ENCODE data around the gene INF2. TPM values are rescaled to one million over a fixed set of nuclear protein-coding genes. Genes with fewer than 3 reads are reported as not detected.

INF2 gene
- total RNA-seq, 2 experiments from 2014 or later = 74.9 to 76.9 TPM

DNA sequence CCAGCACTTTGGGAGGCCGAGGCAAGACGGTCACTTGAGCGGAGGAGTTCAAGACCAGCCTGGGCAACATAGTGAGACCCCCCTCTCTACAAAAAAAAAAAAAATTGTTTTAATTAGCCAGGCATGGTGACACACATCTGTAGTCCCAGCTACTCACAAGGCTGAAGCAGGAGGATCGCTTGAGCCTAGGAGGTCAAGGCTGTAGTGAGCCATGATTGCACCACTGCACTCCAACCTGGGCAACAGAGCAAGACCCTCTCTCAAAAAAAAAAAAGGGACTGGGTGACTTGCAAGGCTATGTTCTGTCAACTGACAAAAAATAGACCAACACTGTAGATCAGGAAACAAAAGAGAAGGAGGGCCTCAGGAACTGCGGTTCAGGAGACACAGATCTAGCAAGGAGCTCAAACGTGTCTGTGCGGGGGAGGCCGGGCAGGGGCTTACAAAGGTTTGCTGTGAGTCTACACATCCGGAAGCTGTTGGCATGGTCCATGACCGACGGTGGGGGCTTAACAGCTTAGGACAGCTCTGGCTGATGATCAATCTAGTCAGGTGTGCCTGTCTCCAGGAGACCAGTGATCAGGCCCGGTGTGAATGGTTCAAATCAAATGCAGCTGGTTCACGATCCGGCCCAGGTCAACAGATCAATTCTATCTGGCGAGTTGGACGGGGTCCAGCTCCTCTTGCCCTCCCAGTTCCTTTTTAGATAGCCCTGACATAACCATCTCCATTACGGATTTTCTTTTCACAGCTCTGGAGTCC, 31.7 kb upstream of the INF2 start:
- ChIA-PET POLR2A (interaction anchor here (0.6 to 1.0 kb wide), 3 partner anchors 8 to 40 kb away, joined by 3 to 4 read pairs (median 3); no protein-coding TSS in a partner anchor), CTCF (no interaction called here)
- H3K27ac Mint-ChIP-seq = peak overlapping the region; percentile 40
- TF ChIP-seq, protein P1, sequence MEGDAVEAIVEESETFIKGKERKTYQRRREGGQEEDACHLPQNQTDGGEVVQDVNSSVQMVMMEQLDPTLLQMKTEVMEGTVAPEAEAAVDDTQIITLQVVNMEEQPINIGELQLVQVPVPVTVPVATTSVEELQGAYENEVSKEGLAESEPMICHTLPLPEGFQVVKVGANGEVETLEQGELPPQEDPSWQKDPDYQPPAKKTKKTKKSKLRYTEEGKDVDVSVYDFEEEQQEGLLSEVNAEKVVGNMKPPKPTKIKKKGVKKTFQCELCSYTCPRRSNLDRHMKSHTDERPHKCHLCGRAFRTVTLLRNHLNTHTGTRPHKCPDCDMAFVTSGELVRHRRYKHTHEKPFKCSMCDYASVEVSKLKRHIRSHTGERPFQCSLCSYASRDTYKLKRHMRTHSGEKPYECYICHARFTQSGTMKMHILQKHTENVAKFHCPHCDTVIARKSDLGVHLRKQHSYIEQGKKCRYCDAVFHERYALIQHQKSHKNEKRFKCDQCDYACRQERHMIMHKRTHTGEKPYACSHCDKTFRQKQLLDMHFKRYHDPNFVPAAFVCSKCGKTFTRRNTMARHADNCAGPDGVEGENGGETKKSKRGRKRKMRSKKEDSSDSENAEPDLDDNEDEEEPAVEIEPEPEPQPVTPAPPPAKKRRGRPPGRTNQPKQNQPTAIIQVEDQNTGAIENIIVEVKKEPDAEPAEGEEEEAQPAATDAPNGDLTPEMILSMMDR (IDR thresholded peaks at IDR 0.05) = no peak
- Histone ChIP-seq H3K27me3 (ENCODE audit: control insufficient read depth in 1 of 2, insufficient read depth in 2 of 2, low read length in 2 of 2) (peaks cover 15 to 18% of the 10 kb centered on the region in 2 experiments), H3K36me3 (ENCODE audit: insufficient read depth, low read length) (no peaks in the 10 kb centered on the region), H3K4me3 (ENCODE audit: low read length) (no peak overlapping the region), H3K27ac (ENCODE audit: low read depth in 1 of 2, low read length in 2 of 2) (no peak overlapping the region), H3K9me3 (ENCODE audit: control insufficient read depth in 1 of 2, insufficient read depth in 1 of 2, low read length in 2 of 2) (peaks cover 3 to 31% of the 10 kb centered on the region in 2 experiments), H3K4me1 (ENCODE audit: insufficient read depth, low read length) (peaks cover 32% of the 10 kb centered on the region)
- H3K27me3 Mint-ChIP-seq = peaks cover 6% of the 10 kb centered on the region
- no peak overlapping the region for H3K4me3 Mint-ChIP-seq
- H3K4me1 Mint-ChIP-seq (ENCODE audit: low read depth) = peaks cover 43% of the 10 kb centered on the region
- no peaks in the 10 kb centered on the region for H3K9me3 Mint-ChIP-seq
- intact Hi-C loops (cut with DNase I, micrococcal nuclease) = no loop called here
- peak in 2 of 14 experiments; percentile 20 to 39 for DNase-seq
- ATAC-seq (ENCODE audit: poor library complexity) = peak; percentile 41
- H3K36me3 Mint-ChIP-seq (ENCODE audit: low read depth) = no peaks in the 10 kb centered on the region

DNA sequence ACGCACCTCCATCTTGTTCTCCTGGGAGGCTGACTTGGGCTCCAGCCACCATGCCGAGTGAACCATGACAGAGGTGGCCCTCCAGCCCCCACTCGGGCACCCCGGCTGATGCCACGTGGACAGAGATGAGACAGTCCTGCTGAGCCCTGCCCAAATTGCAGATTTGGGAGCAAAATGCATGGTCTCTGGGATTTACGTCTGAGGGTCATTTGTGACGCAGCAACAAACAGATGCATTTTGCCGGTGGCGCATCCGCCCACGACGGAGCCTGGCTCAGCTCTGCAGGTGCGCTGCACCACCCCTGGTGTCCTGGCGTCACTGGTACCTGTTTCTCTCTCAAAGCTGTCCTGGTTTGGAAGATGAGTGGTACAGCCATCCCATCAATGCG, 31.1 kb upstream of the INF2 start:
- TF ChIP-seq, protein P1 (IDR thresholded peaks at IDR 0.05) = no peak
- DNase-seq (no peak), ATAC-seq (ENCODE audit: poor library complexity) (no peak)
- peak overlapping the region; percentile 40 for H3K27ac Mint-ChIP-seq
- H3K4me1 Mint-ChIP-seq (ENCODE audit: low read depth) = peaks cover 43% of the 10 kb centered on the region
- peaks cover 6% of the 10 kb centered on the region for H3K27me3 Mint-ChIP-seq
- Histone ChIP-seq H3K27me3 (ENCODE audit: control insufficient read depth in 1 of 2, insufficient read depth in 2 of 2, low read length in 2 of 2) (peaks cover 15 to 18% of the 10 kb centered on the region in 2 experiments), H3K36me3 (ENCODE audit: insufficient read depth, low read length) (no peaks in the 10 kb centered on the region), H3K9me3 (ENCODE audit: control insufficient read depth in 1 of 2, insufficient read depth in 1 of 2, low read length in 2 of 2) (peaks cover 0 to 26% of the 10 kb centered on the region in 2 experiments), H3K4me1 (ENCODE audit: insufficient read depth, low read length) (peaks cover 32% of the 10 kb centered on the region), H3K4me3 (ENCODE audit: low read length) (no peak overlapping the region), H3K27ac (ENCODE audit: low read depth in 1 of 2, low read length in 2 of 2) (no peak overlapping the region)
- CTCF ChIA-PET = no interaction called here
- no peak overlapping the region for H3K4me3 Mint-ChIP-seq
- no peaks in the 10 kb centered on the region for H3K9me3 Mint-ChIP-seq
- intact Hi-C loops (cut with DNase I, micrococcal nuclease) = no loop called here
- POLR2A ChIA-PET = interaction anchor here (0.6 to 1.0 kb wide), 2 partner anchors 33 to 39 kb away, joined by 3 to 4 read pairs; no protein-coding TSS in a partner anchor
- no peaks in the 10 kb centered on the region for H3K36me3 Mint-ChIP-seq (ENCODE audit: low read depth)

DNA sequence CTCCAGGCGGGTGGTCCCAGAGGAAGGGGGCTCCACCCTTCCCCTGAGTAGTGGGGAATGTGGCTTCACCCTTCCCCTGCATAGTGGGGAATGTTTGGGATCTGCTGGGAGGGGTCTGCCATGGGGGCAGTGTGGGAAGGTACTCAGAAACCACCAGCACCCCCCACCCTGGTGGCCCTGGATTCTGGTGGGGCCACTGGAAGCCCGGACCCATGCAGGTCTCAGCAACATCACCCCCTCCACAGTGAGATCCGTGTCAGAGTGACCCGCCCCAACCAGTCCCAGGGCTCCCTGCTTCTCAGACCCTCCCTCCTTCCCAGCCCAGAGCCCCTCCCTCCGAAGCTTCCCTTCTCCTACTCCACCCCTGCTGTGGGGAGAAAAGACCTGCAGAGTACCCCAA, 30.3 kb upstream of the INF2 start:
- no peaks in the 10 kb centered on the region for H3K9me3 Mint-ChIP-seq
- no peaks in the 10 kb centered on the region for H3K36me3 Mint-ChIP-seq (ENCODE audit: low read depth)
- H3K27ac Mint-ChIP-seq = no peak overlapping the region
- Histone ChIP-seq H3K27me3 (ENCODE audit: control insufficient read depth in 1 of 2, insufficient read depth in 2 of 2, low read length in 2 of 2) (peaks cover 15 to 18% of the 10 kb centered on the region in 2 experiments), H3K36me3 (ENCODE audit: insufficient read depth, low read length) (no peaks in the 10 kb centered on the region), H3K9me3 (ENCODE audit: control insufficient read depth in 1 of 2, insufficient read depth in 1 of 2, low read length in 2 of 2) (peaks cover 0 to 20% of the 10 kb centered on the region in 2 experiments), H3K4me1 (ENCODE audit: insufficient read depth, low read length) (peaks cover 38% of the 10 kb centered on the region), H3K27ac (ENCODE audit: low read depth in 1 of 2, low read length in 2 of 2) (no peak overlapping the region), H3K4me3 (ENCODE audit: low read length) (no peak overlapping the region)
- peaks cover 6% of the 10 kb centered on the region for H3K27me3 Mint-ChIP-seq
- ChIA-PET POLR2A (no interaction called here), CTCF (no interaction called here)
- peak in 1 of 14 experiments; percentile 12 for DNase-seq
- H3K4me1 Mint-ChIP-seq (ENCODE audit: low read depth) = peaks cover 51% of the 10 kb centered on the region
- no peak overlapping the region for H3K4me3 Mint-ChIP-seq
- no peak for ATAC-seq (ENCODE audit: poor library complexity)
- intact Hi-C loops (cut with DNase I, micrococcal nuclease) = no loop called here
- TF ChIP-seq, protein P1 (IDR thresholded peaks at IDR 0.05) = no peak
